ENCODE data around the gene PELI2. TPM values are rescaled to one million over a fixed set of nuclear protein-coding genes. Genes with fewer than 3 reads are reported as not detected.

PELI2 gene
- total RNA-seq, 2 donors from 2014 or later = 8.9 to 25.7 TPM

GRCh38 chr14:56282179-56282578, 164.0 kb downstream of the PELI2 start:
- H3K9me3 ChIP-seq = no peaks in the 10 kb centered on the region
- WGBS = 98% methylated on average over 2 of the region's 2 CpGs
- no peak overlapping the region for H3K4me3 ChIP-seq
- TF ChIP-seq POLR2A (IDR thresholded peaks at IDR 0.05) (no peak), POLR2AphosphoS5 (IDR thresholded peaks at IDR 0.05) (no peak)
- TF ChIP-seq, protein P1, sequence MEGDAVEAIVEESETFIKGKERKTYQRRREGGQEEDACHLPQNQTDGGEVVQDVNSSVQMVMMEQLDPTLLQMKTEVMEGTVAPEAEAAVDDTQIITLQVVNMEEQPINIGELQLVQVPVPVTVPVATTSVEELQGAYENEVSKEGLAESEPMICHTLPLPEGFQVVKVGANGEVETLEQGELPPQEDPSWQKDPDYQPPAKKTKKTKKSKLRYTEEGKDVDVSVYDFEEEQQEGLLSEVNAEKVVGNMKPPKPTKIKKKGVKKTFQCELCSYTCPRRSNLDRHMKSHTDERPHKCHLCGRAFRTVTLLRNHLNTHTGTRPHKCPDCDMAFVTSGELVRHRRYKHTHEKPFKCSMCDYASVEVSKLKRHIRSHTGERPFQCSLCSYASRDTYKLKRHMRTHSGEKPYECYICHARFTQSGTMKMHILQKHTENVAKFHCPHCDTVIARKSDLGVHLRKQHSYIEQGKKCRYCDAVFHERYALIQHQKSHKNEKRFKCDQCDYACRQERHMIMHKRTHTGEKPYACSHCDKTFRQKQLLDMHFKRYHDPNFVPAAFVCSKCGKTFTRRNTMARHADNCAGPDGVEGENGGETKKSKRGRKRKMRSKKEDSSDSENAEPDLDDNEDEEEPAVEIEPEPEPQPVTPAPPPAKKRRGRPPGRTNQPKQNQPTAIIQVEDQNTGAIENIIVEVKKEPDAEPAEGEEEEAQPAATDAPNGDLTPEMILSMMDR (IDR thresholded peaks at IDR 0.05) = no peak
- DNase-seq (ENCODE audit: low spot score) = no peak
- intact Hi-C loops (cut with DNase I) = no loop called here
- H3K36me3 ChIP-seq = no peaks in the 10 kb centered on the region
- no peak overlapping the region for H3K27ac ChIP-seq
- no peaks in the 10 kb centered on the region for H3K27me3 ChIP-seq (replicated peaks; ENCODE audit: insufficient read depth)
- H3K4me1 ChIP-seq (replicated peaks) = no peaks in the 10 kb centered on the region

DNA sequence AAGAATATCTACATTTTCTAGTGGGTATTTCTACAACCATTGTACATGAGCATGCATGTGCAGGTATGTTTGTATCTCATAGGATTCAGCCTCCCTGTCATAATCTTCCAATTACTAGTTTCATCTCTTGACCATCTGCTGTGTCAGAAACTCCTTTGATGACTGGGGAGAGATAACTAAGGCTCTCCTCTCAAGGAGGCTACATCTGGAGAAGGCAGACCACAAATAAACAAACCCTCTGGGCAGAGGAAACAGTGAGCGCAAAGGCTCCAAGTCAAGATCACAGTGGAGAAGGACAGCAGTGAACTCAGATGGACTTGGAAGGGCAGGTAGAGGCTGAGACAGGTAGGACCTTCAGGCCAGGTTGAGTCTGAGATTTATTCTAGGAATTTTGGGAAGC, 166.4 kb downstream of the PELI2 start:
- intact Hi-C loops (cut with DNase I) = no loop called here
- Histone ChIP-seq H3K27ac (no peak overlapping the region), H3K36me3 (no peaks in the 10 kb centered on the region), H3K9me3 (no peaks in the 10 kb centered on the region), H3K27me3 (replicated peaks; ENCODE audit: insufficient read depth) (no peaks in the 10 kb centered on the region), H3K4me3 (no peak overlapping the region), H3K4me1 (replicated peaks) (no peaks in the 10 kb centered on the region)
- TF ChIP-seq POLR2A (IDR thresholded peaks at IDR 0.05) (no peak), POLR2AphosphoS5 (IDR thresholded peaks at IDR 0.05) (no peak)
- TF ChIP-seq, protein P1 (IDR thresholded peaks at IDR 0.05) = no peak
- 96% methylated on average over 1 of the region's 1 CpG for WGBS
- DNase-seq (ENCODE audit: low spot score) = no peak

DNA sequence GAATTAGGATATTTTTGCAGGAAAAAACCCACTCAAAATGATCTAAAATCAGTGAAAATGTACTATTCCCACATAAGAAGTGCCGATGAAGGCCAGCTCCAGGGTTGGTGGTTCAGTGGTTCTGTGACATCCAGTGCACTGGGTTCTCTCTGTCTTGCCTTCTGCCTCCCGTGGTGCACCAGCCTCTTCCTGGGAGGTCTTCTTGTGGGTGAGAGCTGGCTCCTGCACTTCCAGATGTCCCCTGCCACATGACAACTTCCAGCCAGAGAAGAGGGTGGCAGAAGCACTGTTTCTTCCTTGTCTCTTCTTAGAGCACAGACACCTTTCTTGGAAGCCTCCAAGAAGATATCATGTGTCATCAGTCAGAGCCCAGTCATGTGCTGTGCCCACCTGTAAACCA, 170.9 kb downstream of the PELI2 start:
- H3K36me3 ChIP-seq = no peaks in the 10 kb centered on the region
- TF ChIP-seq POLR2A (IDR thresholded peaks at IDR 0.05) (no peak), POLR2AphosphoS5 (IDR thresholded peaks at IDR 0.05) (no peak)
- TF ChIP-seq, protein P1 (IDR thresholded peaks at IDR 0.05) = no peak

DNA sequence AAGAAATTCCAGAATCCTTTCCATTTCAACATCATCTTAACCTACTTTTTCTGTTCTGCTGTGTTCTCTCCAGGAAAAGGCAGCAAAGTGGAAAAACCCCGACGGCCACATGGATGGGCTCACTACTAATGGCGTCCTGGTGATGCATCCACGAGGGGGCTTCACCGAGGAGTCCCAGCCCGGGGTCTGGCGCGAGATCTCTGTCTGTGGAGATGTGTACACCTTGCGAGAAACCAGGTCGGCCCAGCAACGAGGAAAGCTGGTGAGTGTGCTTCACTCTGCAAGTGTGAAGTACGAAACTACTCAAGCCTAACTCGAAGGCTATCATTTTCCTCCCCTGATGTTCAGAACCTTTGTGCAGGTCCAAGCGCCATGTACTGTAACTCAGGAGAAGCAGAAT, 172.0 kb downstream of the PELI2 start:
- TF ChIP-seq POLR2AphosphoS5 (IDR thresholded peaks at IDR 0.05) (no peak), POLR2A (IDR thresholded peaks at IDR 0.05) (no peak)
- TF ChIP-seq, protein P1 (IDR thresholded peaks at IDR 0.05) = no peak
- no peak for DNase-seq (ENCODE audit: low spot score)
- Histone ChIP-seq H3K27me3 (replicated peaks; ENCODE audit: insufficient read depth) (no peaks in the 10 kb centered on the region), H3K4me3 (no peak overlapping the region), H3K9me3 (no peaks in the 10 kb centered on the region), H3K4me1 (replicated peaks) (no peaks in the 10 kb centered on the region), H3K36me3 (no peaks in the 10 kb centered on the region), H3K27ac (no peak overlapping the region)
- WGBS = 98% methylated on average over 14 of the region's 14 CpGs
- intact Hi-C loops (cut with DNase I) = no loop called here

More for the DNA sequence above, 170.9 kb downstream of the PELI2 start:
- DNase-seq (ENCODE audit: low spot score) = no peak
- no peak overlapping the region for H3K27ac ChIP-seq
- H3K27me3 ChIP-seq (replicated peaks; ENCODE audit: insufficient read depth) = no peaks in the 10 kb centered on the region
- 90% methylated on average over 2 of the region's 2 CpGs for WGBS
- intact Hi-C loops (cut with DNase I) = no loop called here
- H3K4me3 ChIP-seq = no peak overlapping the region
- H3K4me1 ChIP-seq (replicated peaks) = no peaks in the 10 kb centered on the region
- no peaks in the 10 kb centered on the region for H3K9me3 ChIP-seq

GRCh38 chr14:56292970-56293369, 174.8 kb downstream of the PELI2 start:
- Histone ChIP-seq H3K27me3 (replicated peaks; ENCODE audit: insufficient read depth) (no peaks in the 10 kb centered on the region), H3K27ac (no peak overlapping the region), H3K9me3 (no peaks in the 10 kb centered on the region), H3K4me1 (replicated peaks) (no peaks in the 10 kb centered on the region), H3K36me3 (no peaks in the 10 kb centered on the region), H3K4me3 (no peak overlapping the region)
- intact Hi-C loops (cut with DNase I) = no loop called here
- TF ChIP-seq, protein P1 (IDR thresholded peaks at IDR 0.05) = no peak
- TF ChIP-seq POLR2A (IDR thresholded peaks at IDR 0.05) (no peak), POLR2AphosphoS5 (IDR thresholded peaks at IDR 0.05) (no peak)
- 94% methylated on average over 3 of the region's 3 CpGs for WGBS
- DNase-seq (ENCODE audit: low spot score) = no peak

Data from prostate gland (tissue), 2 donors.